ENCODE data around the gene LRRC15. TPM values are rescaled to one million over a fixed set of nuclear protein-coding genes. Genes with fewer than 3 reads are reported as not detected.

Gene LRRC15
- polyA plus RNA-seq (ENCODE audit: insufficient read length in 4 of 4), result under 1 TPM in 2 of 4 donors, not detected in 2; 0.06 to 0.10 TPM

- DNase-seq (ENCODE audit: low read depth in 4 of 4, low spot score in 3 of 4), result no peak
Observed at GRCh38 chr3:194369522-194370279, at the start of gene LRRC15. LRRC15 (minus strand) TSS chr3:194369743; CDS start chr3:194361043, 8,700 bp downstream.

GRCh38 chr3:194418671-194419070, 49.1 kb upstream of the LRRC15 start:
- no peak for DNase-seq (ENCODE audit: low read depth in 4 of 4, low spot score in 3 of 4)

GRCh38 chr3:194407423-194407822, 37.9 kb upstream of the LRRC15 start:
- no peak for DNase-seq (ENCODE audit: low read depth in 4 of 4, low spot score in 3 of 4)

GRCh38 chr3:194405766-194406165, 36.2 kb upstream of the LRRC15 start:
- DNase-seq (ENCODE audit: low read depth in 4 of 4, low spot score in 3 of 4), result no peak

- DNase-seq (ENCODE audit: low read depth in 4 of 4, low spot score in 3 of 4), result peak in 1 of 4 donors; percentile 49
Observed at GRCh38 chr3:194404365-194405140, 35.0 kb upstream of the LRRC15 start.

GRCh38 chr3:194401868-194402329, 32.4 kb upstream of the LRRC15 start:
- DNase-seq (ENCODE audit: low read depth in 4 of 4, low spot score in 3 of 4), result no peak

- no peak for DNase-seq (ENCODE audit: low read depth in 4 of 4, low spot score in 3 of 4)
Observed at GRCh38 chr3:194401346-194401745, 31.8 kb upstream of the LRRC15 start.

GRCh38 chr3:194399874-194400411, 30.4 kb upstream of the LRRC15 start:
- no peak for DNase-seq (ENCODE audit: low read depth in 4 of 4, low spot score in 3 of 4)

GRCh38 chr3:194399166-194399565, 29.6 kb upstream of the LRRC15 start, which contains the start of gene GP5:
GP5 (minus strand) TSS chr3:194399266; CDS start chr3:194398282, 984 bp downstream.
- DNase-seq (ENCODE audit: low read depth in 4 of 4, low spot score in 3 of 4), result no peak

GRCh38 chr3:194397757-194398312, 28.3 kb upstream of the LRRC15 start:
- DNase-seq (ENCODE audit: low read depth in 4 of 4, low spot score in 3 of 4), result peak in 1 of 4 donors; percentile 23

- peak in 1 of 4 donors; percentile 20 for DNase-seq (ENCODE audit: low read depth in 4 of 4, low spot score in 3 of 4)
Observed at GRCh38 chr3:194396859-194397756, 27.6 kb upstream of the LRRC15 start.

GRCh38 chr3:194396539-194396858, 27.0 kb upstream of the LRRC15 start:
- DNase-seq (ENCODE audit: low read depth in 4 of 4, low spot score in 3 of 4), result no peak

GRCh38 chr3:194395778-194396538, 26.4 kb upstream of the LRRC15 start:
- peak; percentile 39 to 62 (median 50) for DNase-seq (ENCODE audit: low read depth in 4 of 4, low spot score in 3 of 4)

- DNase-seq (ENCODE audit: low read depth in 4 of 4, low spot score in 3 of 4), result no peak
Observed at GRCh38 chr3:194395212-194395611, 25.7 kb upstream of the LRRC15 start.

GRCh38 chr3:194392576-194392975, 23.0 kb upstream of the LRRC15 start:
- no peak for DNase-seq (ENCODE audit: low read depth in 4 of 4, low spot score in 3 of 4)

- DNase-seq (ENCODE audit: low read depth in 4 of 4, low spot score in 3 of 4), result no peak
Observed at GRCh38 chr3:194390835-194391234, 21.3 kb upstream of the LRRC15 start.

GRCh38 chr3:194389269-194389668, 19.7 kb upstream of the LRRC15 start:
- no peak for DNase-seq (ENCODE audit: low read depth in 4 of 4, low spot score in 3 of 4)

GRCh38 chr3:194387926-194388418, 18.4 kb upstream of the LRRC15 start:
- no peak for DNase-seq (ENCODE audit: low read depth in 4 of 4, low spot score in 3 of 4)

GRCh38 chr3:194387276-194387675, 17.7 kb upstream of the LRRC15 start:
- no peak for DNase-seq (ENCODE audit: low read depth in 4 of 4, low spot score in 3 of 4)
